HepG2 (cell line): Measurements from ENCODE around the gene CADM1. TPM values are rescaled to one million over a fixed set of nuclear protein-coding genes. Genes with fewer than 3 reads are reported as not detected.

Source experiments
- ATAC-seq: fragments of 200-7000 bp; cut with Tn5 transposase; 3 replicates; pipeline ENCODE4 v1.9.1; 2020; ENCODE audit warnings: mild to moderate bottlenecking, moderate library complexity
- BruUV-seq: library from RNA; stranded (reverse); fragments of 400-500 nt; replicated peaks from 2 replicates; lab custom pipeline; 2021; lab: Mats Ljungman, UMichigan
- CTCF ChIA-PET: fragments of 300-600 bp; formaldehyde crosslinking; extraction: SDS; loops from one replicate; lab custom pipeline; 2021; ENCODE audit warnings: low total read pairs, inconsistent platforms, low intra/inter-chr PET ratio; lab: Yijun Ruan, JAX
- POLR2A ChIA-PET: fragments of 350-600 bp; sonication (Branson Sonifier 250); formaldehyde crosslinking; loops from one replicate; lab custom pipeline; 2020; ENCODE audit warnings: antibody characterized with exemption, inconsistent platforms; lab: Yijun Ruan, JAX
- DNase-seq: peaks from one replicate; pipeline ENCODE4 v3.0.0-alpha.2; 2015; ENCODE audit warnings: low spot score
- FAIRE-seq: peaks from 3 replicates; lab custom pipeline; 2011; peaks lifted over from hg19 to GRCh38; lab: Jason Lieb, UNC
- H2AFZ ChIP-seq: one replicate; pipeline ENCODE4 v1.6.1; 2011; ENCODE audit warnings: low read length, inconsistent platforms
- H3K27ac ChIP-seq: fragments of 300-600 bp; 3 replicates; pipeline ENCODE4 v1.8.0; 2011; ENCODE audit warnings: mixed run types, mild to moderate bottlenecking, mixed read lengths, low read length, inconsistent platforms; ENCODE audit not compliant: insufficient read depth; ENCODE audit errors: extremely low read length
- H3K27me3 ChIP-seq, 2 experiments: fragments of 200-600 bp in 1 of 2; 2 replicates in 1 of 2; 3 replicates in 1 of 2; pipeline versions ENCODE4 v1.6.0 to v1.8.0; 2011; ENCODE audit warnings: low read length in 2 of 2, mild to moderate bottlenecking in 2 of 2, moderate library complexity in 2 of 2, inconsistent platforms in 1 of 2; ENCODE audit not compliant: insufficient read depth in 2 of 2, control insufficient read depth in 1 of 2
- H3K36me3 ChIP-seq, 2 experiments: fragments of 200-600 bp in 1 of 2; replicated peaks in 1 of 2; 2 replicates in 1 of 2; 3 replicates in 1 of 2; pipeline versions ENCODE4 v1.5.1 to v1.8.0; 2011; ENCODE audit warnings: low read length in 2 of 2, inconsistent platforms in 1 of 2; ENCODE audit not compliant: insufficient read depth in 2 of 2, control insufficient read depth in 1 of 2
- H3K4me1 ChIP-seq: 2 replicates; pipeline ENCODE4 v1.5.1; 2012; ENCODE audit warnings: low read length, inconsistent platforms; ENCODE audit not compliant: insufficient read depth
- H3K4me2 ChIP-seq: 2 replicates; pipeline ENCODE4 v1.6.0; 2011; ENCODE audit warnings: low read depth, low read length, inconsistent platforms
- H3K4me3 ChIP-seq, 3 experiments: fragments of 200-600 bp in 1 of 3; sonication (generic), shearing (Covaris generic) in 1 of 3; replicated peaks in 1 of 3; 2 replicates each; pipeline ENCODE4 v1.5.1; 2011 to 2016; ENCODE audit warnings: low read length in 3 of 3, inconsistent platforms in 2 of 3, low read depth in 2 of 3, mild to moderate bottlenecking in 2 of 3, control low read depth in 1 of 3, mixed read lengths in 1 of 3; ENCODE audit not compliant: insufficient read depth in 1 of 3
- H3K79me2 ChIP-seq: one replicate; pipeline ENCODE4 v1.6.1; 2011; ENCODE audit warnings: low read length, inconsistent platforms; ENCODE audit not compliant: insufficient read depth
- H3K9ac ChIP-seq: 2 replicates; pipeline ENCODE4 v1.6.0; 2011; ENCODE audit warnings: mild to moderate bottlenecking, low read depth, low read length, inconsistent platforms; ENCODE audit not compliant: insufficient read depth
- H3K9me3 ChIP-seq: 2 replicates; pipeline ENCODE4 v1.5.1; 2012; ENCODE audit warnings: mild to moderate bottlenecking, low read length
- H4K20me1 ChIP-seq: 2 replicates; pipeline ENCODE4 v1.6.0; 2011; ENCODE audit warnings: inconsistent platforms, mild to moderate bottlenecking, low read length, moderate library complexity; ENCODE audit not compliant: insufficient read depth
- AGO1 ChIP-seq: fragments of 200-400 bp; formaldehyde crosslinking; IDR thresholded peaks from 2 replicates; pipeline ENCODE4 v1.6.1; 2017; ENCODE audit warnings: mild to moderate bottlenecking, low read depth, low read length, moderate library complexity; ENCODE audit not compliant: poor library complexity, severe bottlenecking
- ATF7 ChIP-seq, 2 experiments: fragments of 450-650 bp in 1 of 2; sonication (generic) in 1 of 2; formaldehyde crosslinking in 1 of 2; IDR thresholded peaks; 2 replicates each; pipeline versions ENCODE4 v1.4.0 to v1.6.1; 2016 to 2020; ENCODE audit warnings: antibody characterized with exemption in 1 of 2, mild to moderate bottlenecking in 1 of 2, missing genetic modification reagents in 1 of 2
- HMG20B ChIP-seq: conservative IDR thresholded peaks from 2 replicates; pipeline ENCODE4 v1.6.1; 2016; ENCODE audit warnings: missing genetic modification reagents, missing compliant biosample characterization
- HMGA1 ChIP-seq: sonication (generic); formaldehyde crosslinking; conservative IDR thresholded peaks from 2 replicates; pipeline ENCODE4 v1.4.0; 2020; ENCODE audit warnings: missing genetic modification reagents
- KAT8 ChIP-seq: IDR thresholded peaks from 2 replicates; pipeline ENCODE4 v1.6.1; 2016; ENCODE audit warnings: missing genetic modification reagents, missing compliant biosample characterization
- KLF11 ChIP-seq: IDR thresholded peaks from 2 replicates; pipeline ENCODE4 v1.6.1; 2016; ENCODE audit warnings: missing compliant biosample characterization
- NR1H2 ChIP-seq: sonication (generic); formaldehyde crosslinking; IDR thresholded peaks from 2 replicates; pipeline ENCODE4 v1.8.1; 2022; ENCODE audit warnings: low read depth, missing genetic modification reagents, borderline replicate concordance
- PHF8 ChIP-seq: sonication (generic); formaldehyde crosslinking; IDR thresholded peaks from 2 replicates; pipeline ENCODE4 v1.5.0; 2020; ENCODE audit warnings: missing genetic modification reagents
- REXO4 ChIP-seq: sonication (generic); formaldehyde crosslinking; IDR thresholded peaks from 2 replicates; pipeline ENCODE4 v1.8.0; 2022; ENCODE audit warnings: missing genetic modification reagents, mild to moderate bottlenecking, borderline replicate concordance
- SKI ChIP-seq: fragments of 450-650 bp; IDR thresholded peaks from one replicate; pipeline ENCODE4 v1.6.1; 2018; ENCODE audit warnings: mild to moderate bottlenecking; ENCODE audit not compliant: partially characterized antibody
- SRY ChIP-seq: sonication (generic); formaldehyde crosslinking; IDR thresholded peaks from 2 replicates; pipeline ENCODE4 v1.8.0; 2022; ENCODE audit warnings: mild to moderate bottlenecking, missing genetic modification reagents
- STAG1 ChIP-seq: sonication (generic); formaldehyde crosslinking; IDR thresholded peaks from 2 replicates; pipeline ENCODE4 v1.4.0; 2020; ENCODE audit warnings: missing genetic modification reagents
- ZNF124 ChIP-seq: sonication (generic); formaldehyde crosslinking; IDR thresholded peaks from 2 replicates; pipeline ENCODE4 v1.4.0; 2020; ENCODE audit warnings: missing genetic modification reagents
- ZNF180 ChIP-seq: sonication (generic); formaldehyde crosslinking; IDR thresholded peaks from 2 replicates; pipeline ENCODE4 v1.4.0; 2020; ENCODE audit warnings: low read depth, missing genetic modification reagents, borderline replicate concordance
- ZNF230 ChIP-seq: sonication (generic); formaldehyde crosslinking; IDR thresholded peaks from 2 replicates; pipeline ENCODE4 v1.4.0; 2020; ENCODE audit warnings: mild to moderate bottlenecking, missing genetic modification reagents
- ZNF350 ChIP-seq: sonication (generic); formaldehyde crosslinking; IDR thresholded peaks from 2 replicates; pipeline ENCODE4 v1.4.0; 2020; ENCODE audit warnings: mild to moderate bottlenecking, low read depth, missing genetic modification reagents, borderline replicate concordance
- ZNF431 ChIP-seq: sonication (generic); formaldehyde crosslinking; IDR thresholded peaks from 2 replicates; pipeline ENCODE4 v1.9.0; 2022; ENCODE audit warnings: missing genetic modification reagents, low read depth, mild to moderate bottlenecking, borderline replicate concordance
- ZNF496 ChIP-seq: sonication (generic); formaldehyde crosslinking; IDR thresholded peaks from 2 replicates; pipeline ENCODE4 v1.8.1; 2023; ENCODE audit warnings: mild to moderate bottlenecking, moderate library complexity, missing genetic modification reagents; ENCODE audit not compliant: insufficient replicate concordance
- ZNF737 ChIP-seq: sonication (generic); formaldehyde crosslinking; IDR thresholded peaks from 2 replicates; pipeline ENCODE4 v1.5.0; 2020; ENCODE audit warnings: missing genetic modification reagents, mild to moderate bottlenecking, borderline replicate concordance
- ZSCAN25 ChIP-seq: sonication (generic); formaldehyde crosslinking; IDR thresholded peaks from 2 replicates; pipeline ENCODE4 v1.8.0; 2022; ENCODE audit warnings: mild to moderate bottlenecking, missing genetic modification reagents
- WGBS: methylation state at CpG from one replicate; pipeline ENCODE4 v1.1.6; 2017; ENCODE audit warnings: low lambda C conversion rate; 5-methylcytosine and 5-hydroxymethylcytosine counted together
- in situ Hi-C: cut with HindIII; loops from 2 replicates; pipeline ENCODE4 v1.10.0; 2017; ENCODE audit warnings: low pct_unique_long_range_greater_than_20kb; ENCODE audit not compliant: extremely low pct_ligation_motif_present
- intact Hi-C: fragments of 100-400 bp; cut with micrococcal nuclease; formaldehyde crosslinking; loops from one replicate; pipeline ENCODE4 v1.10.0; 2022; ENCODE audit not compliant: unreplicated experiment
- polyA plus RNA-seq, 8 experiments: library from polyadenylated mRNA; depleted of rRNA in 3 of 8; stranded (reverse) in 7 of 8; unstranded in 1 of 8; fragments of >200 nt; fragmentation: Illumina TruSeq in 4 of 8; extraction: Trizol in 4 of 8; gene quantifications; 2 replicates each; pipeline versions ENCODE4 v1.2.1 to v1.2.3, GENCODE V29; 2011 to 2016; ENCODE audit warnings: low read depth in 4 of 8, missing spikeins in 1 of 8, mixed read lengths in 1 of 8; ENCODE audit not compliant: insufficient read depth in 1 of 8
- total RNA-seq, 5 experiments: library from RNA; depleted of rRNA; stranded (reverse); fragments of >200 nt; fragmentation: Illumina TruSeq; extraction: Trizol; gene quantifications; 2 replicates each; pipeline ENCODE4 v1.2.3, GENCODE V29; 2016; ENCODE audit warnings: low read depth in 1 of 5
- TF ChIP-seq, protein P1 (sequence below): sonication (generic); formaldehyde crosslinking; IDR thresholded peaks from 2 replicates; pipeline ENCODE4 v1.5.0; 2020; ENCODE audit warnings: missing genetic modification reagents, mild to moderate bottlenecking, borderline replicate concordance

The CADM1 gene
- total and polyA plus RNA-seq, 2 of the 13 experiments (the other 11 are each of a cell fraction or from before 2014, with no cell fraction given): 71.3 to 122 TPM

DNA sequence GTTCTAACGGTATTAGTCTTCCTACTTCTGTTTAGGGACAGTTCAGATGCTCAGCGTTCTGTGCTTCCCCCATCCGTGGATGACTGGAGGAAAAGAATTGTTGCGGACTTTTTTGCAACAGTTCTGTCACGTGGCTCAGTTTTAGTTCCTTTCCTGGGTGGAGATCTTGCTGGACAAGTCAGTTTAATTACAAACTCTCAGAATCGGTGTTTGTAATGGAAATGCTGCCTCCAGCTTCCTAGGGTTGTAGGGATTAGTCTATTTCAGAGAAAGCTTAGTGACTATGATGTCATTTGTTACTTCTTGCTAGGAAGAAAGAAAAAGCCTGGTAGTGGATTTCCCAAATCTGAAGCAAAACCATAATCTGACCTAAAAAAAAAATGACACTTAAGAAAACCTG lies 320.4 kb downstream of the CADM1 start:
- no peak for FAIRE-seq
- Histone ChIP-seq H4K20me1 (no peaks in the 10 kb centered on the region), H3K4me3 (no peak overlapping the region), H3K9ac (no peak overlapping the region), H3K4me2 (no peak overlapping the region), H3K27me3 (no peaks in the 10 kb centered on the region), H2AFZ (no peak overlapping the region), H3K9me3 (no peaks in the 10 kb centered on the region), H3K27ac (no peak overlapping the region), H3K4me1 (peaks cover 14% of the 10 kb centered on the region), H3K36me3 (peaks cover under 1 to 2% of the 10 kb centered on the region in 2 experiments; a peak in 1 of 5 replicates), H3K79me2 (no peaks in the 10 kb centered on the region)
- BruUV-seq: no TSS peak
- intact Hi-C loops (no loop called here), in situ Hi-C loops (no loop called here)
- no peak for TF ChIP-seq ZNF230 (CRISPR knock-in tag)
- no peak for TF ChIP-seq ZNF124 (CRISPR knock-in tag)
- no peak for TF ChIP-seq ZNF496
- 0 out of 2 replicates have a peak, but pooled peaks have one; percentile 19 for TF ChIP-seq ATF7 (IDR thresholded peaks at IDR 0.05)
- no peak for TF ChIP-seq ATF7 (CRISPR knock-in tag; IDR thresholded peaks at IDR 0.05)
- TF ChIP-seq SRY (CRISPR knock-in tag): no peak
- WGBS: 92% methylated on average over 6 of the region's 6 CpGs
- ChIA-PET CTCF (no interaction called here), POLR2A (no interaction called here)
- no peak for ATAC-seq
- no peak for DNase-seq

DNA sequence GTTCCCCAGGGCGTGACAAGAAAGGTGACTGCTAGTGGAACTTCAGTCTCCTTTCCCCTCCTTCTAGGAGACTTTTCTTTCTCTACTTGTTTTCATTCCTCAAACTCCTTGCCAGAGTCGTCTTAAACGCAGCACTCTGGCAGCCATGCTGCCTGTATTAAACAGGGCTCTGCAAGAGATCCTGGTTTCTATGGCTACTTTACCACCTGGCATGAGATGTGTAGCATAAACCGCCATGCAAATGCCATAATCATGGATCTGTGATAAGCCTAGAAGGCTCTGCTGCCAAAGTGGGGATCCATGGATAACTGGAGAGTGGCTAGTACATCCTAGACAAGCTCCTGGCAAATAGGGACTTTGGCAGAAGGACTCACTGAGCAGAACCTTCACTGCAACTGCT lies 321.1 kb downstream of the CADM1 start:
- no peak for ATAC-seq
- Histone ChIP-seq H3K27ac (no peak overlapping the region), H3K4me2 (no peak overlapping the region), H3K4me1 (peaks cover 14% of the 10 kb centered on the region), H3K9ac (no peak overlapping the region), H3K9me3 (no peaks in the 10 kb centered on the region), H3K4me3 (no peak overlapping the region), H3K27me3 (no peaks in the 10 kb centered on the region), H3K79me2 (no peaks in the 10 kb centered on the region), H3K36me3 (peaks cover 1 to 6% of the 10 kb centered on the region in 2 experiments; a peak in 2 of 5 replicates), H4K20me1 (no peaks in the 10 kb centered on the region), H2AFZ (no peak overlapping the region)
- POLR2A ChIA-PET: no interaction called here
- in situ Hi-C loops (no loop called here), intact Hi-C loops (no loop called here)
- FAIRE-seq: no peak
- DNase-seq: no peak
- CTCF ChIA-PET: no interaction called here
- WGBS: 100% methylated on average over 4 of the region's 4 CpGs
- no TSS peak for BruUV-seq
- no peak for TF ChIP-seq ZNF431 (CRISPR knock-in tag)
- no peak for TF ChIP-seq ZNF737
- TF ChIP-seq KLF11 (CRISPR knock-in tag): no peak
- TF ChIP-seq SKI: no peak
- no peak for TF ChIP-seq ZNF180 (CRISPR knock-in tag)
- no peak for TF ChIP-seq AGO1
- no peak for TF ChIP-seq NR1H2 (CRISPR knock-in tag)
- TF ChIP-seq PHF8 (CRISPR knock-in tag): no peak
- TF ChIP-seq STAG1 (CRISPR knock-in tag): no peak
- TF ChIP-seq, protein P1, sequence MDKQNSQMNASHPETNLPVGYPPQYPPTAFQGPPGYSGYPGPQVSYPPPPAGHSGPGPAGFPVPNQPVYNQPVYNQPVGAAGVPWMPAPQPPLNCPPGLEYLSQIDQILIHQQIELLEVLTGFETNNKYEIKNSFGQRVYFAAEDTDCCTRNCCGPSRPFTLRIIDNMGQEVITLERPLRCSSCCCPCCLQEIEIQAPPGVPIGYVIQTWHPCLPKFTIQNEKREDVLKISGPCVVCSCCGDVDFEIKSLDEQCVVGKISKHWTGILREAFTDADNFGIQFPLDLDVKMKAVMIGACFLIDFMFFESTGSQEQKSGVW (CRISPR knock-in tag): no peak
- no peak for TF ChIP-seq REXO4 (CRISPR knock-in tag)
- no peak for TF ChIP-seq KAT8
- TF ChIP-seq HMGA1 (CRISPR knock-in tag): no peak
- no peak for TF ChIP-seq ZSCAN25 (CRISPR knock-in tag)
- TF ChIP-seq HMG20B: no peak
- TF ChIP-seq ZNF350 (CRISPR knock-in tag): no peak
